ENCODE results near the gene ADPRHL1. TPM values are rescaled to one million over a fixed set of nuclear protein-coding genes. Genes with fewer than 3 reads are reported as not detected.

Gene ADPRHL1
- polyA plus RNA-seq, 3 donors = 0.15 to 0.52 (median 0.27) TPM

DNA sequence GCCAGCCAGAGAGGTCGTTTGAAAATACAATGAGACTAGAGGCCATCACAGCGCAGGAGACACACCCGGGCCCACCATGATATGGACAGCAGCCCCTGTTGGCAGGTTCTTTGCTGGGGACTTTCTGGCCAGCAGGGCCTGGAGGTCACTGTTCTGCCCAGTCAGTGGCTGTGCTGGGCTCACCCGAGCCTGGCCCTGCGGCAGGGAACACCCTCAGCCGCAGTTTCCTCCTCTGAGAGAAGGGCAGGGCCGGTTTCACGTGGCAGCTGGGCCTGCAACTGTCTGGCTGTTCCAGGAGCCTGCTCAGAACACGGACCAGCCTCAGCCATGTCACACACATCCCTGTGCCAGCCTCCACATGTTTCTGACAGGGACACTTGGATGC is 39.4 kb downstream of the ADPRHL1 start:
- TF ChIP-seq CTCF (IDR thresholded peaks at IDR 0.05) = no peak
- H3K4me1 Mint-ChIP-seq = peaks cover 32% of the 10 kb centered on the region
- peaks cover 11 to 38% of the 10 kb centered on the region in 2 donors for H3K9me3 ChIP-seq (replicated peaks in 1 of 2; ENCODE audit: control insufficient read depth in 1 of 2, insufficient read depth in 1 of 2, low read length in 2 of 2)
- intact Hi-C loops (cut with micrococcal nuclease) = no loop called here
- DNase-seq = peak in 2 of 3 donors; percentile 19 to 34
- H3K79me2 ChIP-seq (ENCODE audit: insufficient read depth, low read length) = no peaks in the 10 kb centered on the region
- no peak overlapping the region for H3K4me2 ChIP-seq (replicated peaks; ENCODE audit: extremely low read depth, low read length, poor library complexity, severe bottlenecking)
- 72% methylated on average over 9 of the region's 9 CpGs for WGBS (ENCODE audit: insufficient coverage)
- H3K27ac ChIP-seq (ENCODE audit: low read depth in 1 of 2, low read length in 2 of 2) = peak overlapping the region in 1 of 2 donors; percentile 45
- H3K9me3 Mint-ChIP-seq = peaks cover 17 to 35% (median 26%) of the 10 kb centered on the region in 7 donors
- no peaks in the 10 kb centered on the region for H3K36me3 ChIP-seq (replicated peaks in 1 of 2; ENCODE audit: control insufficient read depth in 1 of 2, insufficient read depth in 2 of 2, low read length in 2 of 2)
- H3K36me3 Mint-ChIP-seq = peaks cover 0 to 3% of the 10 kb centered on the region in 2 donors
- H4K20me1 ChIP-seq (ENCODE audit: insufficient read depth, low read length) = no peaks in the 10 kb centered on the region
- no peak overlapping the region for H3K4me3 Mint-ChIP-seq
- peaks cover 4 to 12% (median 10%) of the 10 kb centered on the region in 3 donors for H3K27me3 Mint-ChIP-seq (ENCODE audit: low read depth in 3 of 3)
- H3K27me3 ChIP-seq (ENCODE audit: control insufficient read depth in 2 of 2, insufficient read depth in 2 of 2, low read length in 2 of 2) = no peaks in the 10 kb centered on the region
- H3K27ac Mint-ChIP-seq = peak overlapping the region in 5 of 7 donors; percentile 15 to 69 (median 51)
- H3K4me3 ChIP-seq (replicated peaks in 1 of 3; ENCODE audit: low read depth in 2 of 3, low read length in 3 of 3) = no peak overlapping the region
- H3K4me1 ChIP-seq (ENCODE audit: control insufficient read depth in 1 of 2, insufficient read depth in 2 of 2, low read length in 2 of 2) = peaks cover 23 to 32% of the 10 kb centered on the region in 2 donors
- H2AFZ ChIP-seq (ENCODE audit: insufficient read depth, low read depth, low read length, poor library complexity, severe bottlenecking) = no peak overlapping the region
- H3K9ac ChIP-seq (ENCODE audit: insufficient read depth, low read length, poor library complexity, severe bottlenecking) = no peak overlapping the region

DNA sequence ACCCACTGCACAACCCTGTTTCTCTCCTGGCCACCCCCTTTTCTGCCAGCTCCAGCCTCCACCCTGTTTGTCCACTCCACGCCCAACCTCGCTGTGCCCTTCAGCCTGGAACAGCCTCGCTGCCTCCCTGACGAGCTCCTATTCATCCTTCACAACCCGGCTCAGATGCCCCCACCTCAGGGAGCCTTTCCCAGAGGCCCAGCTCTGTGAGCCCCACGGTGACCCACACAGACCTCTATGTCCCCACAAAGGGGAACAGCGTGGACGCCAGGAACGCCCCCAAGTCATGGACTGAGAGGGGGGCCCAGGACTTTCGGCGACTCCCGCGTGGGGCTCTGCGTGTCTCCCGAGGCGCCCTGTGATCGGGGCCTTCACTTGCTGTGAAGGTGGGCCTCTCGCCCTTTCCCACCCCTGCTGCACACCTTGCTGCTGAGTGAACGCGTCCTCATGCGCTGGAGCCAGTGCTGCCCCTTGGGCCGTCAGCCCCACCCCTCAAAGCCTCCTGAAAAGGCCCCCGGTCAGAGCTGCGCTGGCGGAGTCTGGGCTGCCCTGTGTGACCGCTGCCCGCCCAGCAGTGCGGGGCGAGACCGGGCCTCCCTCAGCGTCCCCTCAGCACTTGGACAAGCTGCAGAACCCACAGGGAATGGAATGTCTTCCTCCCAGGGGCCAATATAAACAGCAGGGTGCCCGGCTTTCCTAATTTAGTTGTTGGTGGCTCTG is 40.0 kb downstream of the ADPRHL1 start:
- no peaks in the 10 kb centered on the region for H4K20me1 ChIP-seq (ENCODE audit: insufficient read depth, low read length)
- DNase-seq = no peak
- H3K4me2 ChIP-seq (replicated peaks; ENCODE audit: extremely low read depth, low read length, poor library complexity, severe bottlenecking) = no peak overlapping the region
- no peak overlapping the region for H2AFZ ChIP-seq (ENCODE audit: insufficient read depth, low read depth, low read length, poor library complexity, severe bottlenecking)
- peak overlapping the region in 1 of 2 donors; percentile 45 for H3K27ac ChIP-seq (ENCODE audit: low read depth in 1 of 2, low read length in 2 of 2)
- 97% methylated on average over 27 of the region's 32 CpGs for WGBS (ENCODE audit: insufficient coverage)
- no peak overlapping the region for H3K9ac ChIP-seq (ENCODE audit: insufficient read depth, low read length, poor library complexity, severe bottlenecking)
- Mint-ChIP-seq H3K9me3 (peaks cover 17 to 37% (median 28%) of the 10 kb centered on the region in 7 donors), H3K36me3 (peaks cover 0 to 3% of the 10 kb centered on the region in 2 donors), H3K27ac (peak overlapping the region in 5 of 7 donors; percentile 15 to 69 (median 51)), H3K4me1 (peaks cover 32% of the 10 kb centered on the region), H3K27me3 (ENCODE audit: low read depth in 3 of 3) (peaks cover 4 to 15% (median 10%) of the 10 kb centered on the region in 3 donors), H3K4me3 (no peak overlapping the region)
- intact Hi-C loops (cut with micrococcal nuclease) = no loop called here
- TF ChIP-seq CTCF (IDR thresholded peaks at IDR 0.05) = no peak
- no peaks in the 10 kb centered on the region for H3K27me3 ChIP-seq (ENCODE audit: control insufficient read depth in 2 of 2, insufficient read depth in 2 of 2, low read length in 2 of 2)
- H3K9me3 ChIP-seq (replicated peaks in 1 of 2; ENCODE audit: control insufficient read depth in 1 of 2, insufficient read depth in 1 of 2, low read length in 2 of 2) = peaks cover 11 to 39% of the 10 kb centered on the region in 2 donors
- H3K4me1 ChIP-seq (ENCODE audit: control insufficient read depth in 1 of 2, insufficient read depth in 2 of 2, low read length in 2 of 2) = peaks cover 23 to 32% of the 10 kb centered on the region in 2 donors
- H3K79me2 ChIP-seq (ENCODE audit: insufficient read depth, low read length) = no peaks in the 10 kb centered on the region
- no peaks in the 10 kb centered on the region for H3K36me3 ChIP-seq (replicated peaks in 1 of 2; ENCODE audit: control insufficient read depth in 1 of 2, insufficient read depth in 2 of 2, low read length in 2 of 2)
- no peak overlapping the region for H3K4me3 ChIP-seq (replicated peaks in 1 of 3; ENCODE audit: low read depth in 2 of 3, low read length in 3 of 3)

All from CD14-positive monocyte (primary cell).